HG02759 (cell line): ENCODE results near the gene DOK5.

Experiments
- ATAC-seq: cut with Tn5 transposase; IDR thresholded peaks from one replicate; pipeline ENCODE4 v1.9.1; 2021; ENCODE audit warnings: mild to moderate bottlenecking, moderate library complexity; ENCODE audit not compliant: unreplicated experiment

Gene DOK5

DNA sequence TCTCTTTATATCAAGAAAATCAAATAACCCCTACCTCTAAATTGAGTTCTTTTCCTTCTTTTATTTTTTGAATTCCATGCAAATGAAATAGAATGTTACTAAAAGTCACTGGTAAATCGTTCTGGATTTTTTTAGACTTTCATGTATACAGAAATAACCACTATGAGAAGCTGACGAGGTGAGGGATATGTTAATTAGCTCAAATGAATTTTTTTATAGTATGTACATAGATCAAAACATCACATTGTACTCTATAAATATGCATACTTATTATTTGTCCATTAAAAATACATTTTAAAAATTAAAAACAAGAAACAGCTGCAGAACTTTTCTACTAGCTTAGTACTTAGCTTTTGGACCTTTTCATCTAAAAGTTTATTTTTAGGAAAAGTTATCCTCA is 165.4 kb downstream of the DOK5 start:
- ATAC-seq = no peak

DNA sequence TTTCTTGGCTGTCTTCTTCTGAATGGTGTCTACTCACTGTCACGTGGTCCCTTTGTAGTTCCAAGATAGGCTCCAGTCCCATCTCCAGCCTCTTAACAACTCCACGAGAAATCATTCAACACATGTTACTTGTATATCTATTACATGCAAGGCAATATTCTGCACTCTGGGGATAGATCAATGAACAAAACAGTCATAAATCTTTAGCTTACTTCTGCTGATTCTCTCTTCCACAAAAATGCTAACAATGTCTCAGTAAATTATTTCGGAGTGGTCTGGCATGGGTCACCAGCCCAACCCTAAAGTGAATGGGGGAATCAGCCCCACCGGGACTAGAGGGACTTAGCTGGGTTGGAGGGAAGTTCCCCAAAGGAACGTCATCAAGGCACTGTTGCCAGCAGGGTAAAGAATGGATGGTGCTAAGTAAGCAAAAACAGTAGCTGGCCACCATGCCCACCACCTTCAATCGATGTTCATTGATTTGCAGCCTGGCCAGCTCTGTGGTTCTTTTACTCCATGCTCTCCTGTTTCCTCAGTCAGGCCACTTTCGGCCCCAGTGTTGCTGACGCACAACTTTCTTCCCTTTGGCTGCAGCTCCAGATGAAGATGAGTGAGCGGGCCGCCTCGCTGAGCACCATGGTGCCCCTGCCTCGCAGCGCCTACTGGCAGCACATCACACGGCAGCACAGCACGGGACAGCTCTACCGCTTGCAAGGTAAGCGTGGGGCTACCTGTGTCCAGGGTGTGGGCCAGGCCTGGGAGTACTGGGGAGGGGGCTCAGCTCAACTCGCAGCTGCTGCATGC is 167.7 kb downstream of the DOK5 start:
- no peak for ATAC-seq

DNA sequence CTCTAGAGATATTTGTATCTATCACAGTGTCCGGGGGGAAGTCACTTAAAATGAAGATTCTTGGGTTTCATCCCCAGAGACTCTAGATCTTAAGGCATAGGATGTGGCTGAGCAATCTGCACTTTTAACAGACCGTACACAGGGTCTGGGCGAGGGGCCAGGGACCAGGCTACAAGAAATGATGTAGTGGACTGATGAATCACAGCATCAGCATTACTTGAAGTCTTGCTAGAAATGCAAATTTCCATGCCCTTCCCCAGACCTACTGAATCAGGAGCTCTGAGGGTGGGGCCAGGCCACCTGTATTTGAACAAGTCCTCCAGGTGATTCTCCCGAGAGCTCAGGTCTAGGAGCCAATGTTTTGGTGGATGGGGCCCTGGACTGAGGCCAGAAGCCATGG is 168.4 kb downstream of the DOK5 start:
- no peak for ATAC-seq

GRCh38 chr20:54645445-54646155 is 170.2 kb downstream of the DOK5 start:
- ATAC-seq = no peak

GRCh38 chr20:54646156-54646517 is 170.7 kb downstream of the DOK5 start:
- no peak for ATAC-seq

DNA sequence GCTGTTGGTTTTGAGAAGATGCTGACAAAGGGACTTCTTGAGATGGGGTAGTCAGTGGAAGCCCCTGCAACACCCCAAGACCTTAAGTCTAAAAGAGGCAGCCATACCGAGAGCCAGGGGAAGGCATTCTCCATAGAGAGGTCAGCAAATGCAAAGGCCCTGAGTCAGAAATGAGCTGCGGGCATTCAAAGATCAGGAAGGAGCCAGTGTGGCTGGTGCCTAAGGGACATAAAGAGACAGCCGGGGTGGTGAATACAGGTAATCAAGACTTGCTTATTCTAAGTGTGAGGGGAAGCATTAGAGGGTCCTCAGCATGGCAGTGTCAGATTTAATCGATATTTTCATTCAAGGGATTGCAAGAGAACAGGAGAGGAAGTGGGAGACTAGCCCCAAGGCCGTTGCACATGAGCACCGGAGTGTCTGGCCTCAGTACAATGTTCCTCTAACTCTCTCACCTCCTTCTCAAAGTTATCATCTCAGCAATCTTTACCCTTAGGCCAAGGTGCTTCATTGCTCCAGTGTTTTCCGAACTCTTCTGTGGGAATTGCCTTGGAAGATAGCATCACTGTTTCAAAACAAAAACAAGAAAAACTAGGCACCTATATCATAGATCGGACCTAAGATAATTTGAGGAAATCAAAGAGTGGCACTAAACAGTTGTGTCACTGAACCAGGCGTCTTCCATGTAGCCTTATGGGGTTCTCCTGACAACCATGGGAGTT is 173.2 kb downstream of the DOK5 start:
- ATAC-seq = no peak

DNA sequence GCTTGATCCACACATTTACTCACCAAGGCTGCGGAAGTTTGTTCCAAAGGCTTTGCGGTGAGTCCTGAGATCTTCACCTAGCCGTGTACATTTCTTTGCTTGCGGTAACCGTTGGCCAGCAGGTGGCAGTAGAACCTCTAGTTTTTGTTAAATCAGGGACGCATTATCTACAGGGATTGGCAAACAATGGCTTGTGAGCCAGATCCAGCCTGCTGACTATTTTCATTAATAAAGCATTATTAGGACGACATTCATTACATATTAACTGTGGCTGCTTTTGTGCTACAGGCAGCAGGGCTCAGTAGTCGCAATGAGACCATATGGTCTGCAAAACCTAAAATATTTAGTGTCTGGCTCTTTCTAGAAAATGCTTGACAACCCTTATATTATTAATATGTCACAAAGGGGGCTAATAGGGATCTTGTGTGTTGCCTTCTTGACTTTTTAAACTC is 174.1 kb downstream of the DOK5 start:
- peak; percentile 74 for ATAC-seq

GRCh38 chr20:54650052-54650719 is 174.8 kb downstream of the DOK5 start:
- no peak for ATAC-seq

DNA sequence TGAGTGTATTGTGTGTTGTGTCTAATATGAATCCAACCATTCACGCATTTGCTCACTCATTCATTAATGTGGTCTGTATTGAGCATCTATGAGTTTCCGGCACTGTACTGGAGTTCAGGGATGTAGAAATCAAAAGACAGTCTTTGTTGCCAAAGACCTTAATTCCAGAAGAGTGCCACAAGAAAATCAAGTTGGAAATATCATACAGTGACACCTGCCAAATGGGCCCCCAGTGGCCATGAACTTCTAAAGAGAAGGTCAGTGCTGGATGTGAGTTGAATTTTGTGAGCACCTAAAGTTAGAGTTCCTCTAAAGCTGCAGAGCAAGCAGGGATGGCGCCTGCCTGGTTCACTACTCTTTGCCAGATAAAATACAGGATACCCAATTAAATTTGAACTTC is 175.9 kb downstream of the DOK5 start:
- no peak for ATAC-seq

DNA sequence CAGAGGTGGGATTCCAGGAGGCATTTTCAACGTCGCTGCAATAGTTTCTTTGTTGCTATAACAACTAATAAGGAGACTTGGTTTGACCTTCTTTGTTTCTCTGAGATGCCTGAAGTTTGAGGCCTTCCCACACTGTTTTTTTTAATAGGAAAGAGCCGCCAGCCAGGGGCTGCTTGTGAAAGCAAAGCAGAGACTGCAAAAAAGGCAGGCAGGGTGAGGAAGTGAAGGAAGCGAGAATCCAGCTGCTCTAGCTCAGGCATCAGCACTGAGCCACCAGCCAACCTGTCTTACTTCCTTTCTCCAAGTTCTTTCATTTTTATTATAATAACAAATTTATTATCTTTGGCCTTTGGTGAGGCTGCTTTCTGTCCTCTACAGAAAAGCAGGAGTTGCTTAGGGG is 179.1 kb downstream of the DOK5 start:
- no peak for ATAC-seq

DNA sequence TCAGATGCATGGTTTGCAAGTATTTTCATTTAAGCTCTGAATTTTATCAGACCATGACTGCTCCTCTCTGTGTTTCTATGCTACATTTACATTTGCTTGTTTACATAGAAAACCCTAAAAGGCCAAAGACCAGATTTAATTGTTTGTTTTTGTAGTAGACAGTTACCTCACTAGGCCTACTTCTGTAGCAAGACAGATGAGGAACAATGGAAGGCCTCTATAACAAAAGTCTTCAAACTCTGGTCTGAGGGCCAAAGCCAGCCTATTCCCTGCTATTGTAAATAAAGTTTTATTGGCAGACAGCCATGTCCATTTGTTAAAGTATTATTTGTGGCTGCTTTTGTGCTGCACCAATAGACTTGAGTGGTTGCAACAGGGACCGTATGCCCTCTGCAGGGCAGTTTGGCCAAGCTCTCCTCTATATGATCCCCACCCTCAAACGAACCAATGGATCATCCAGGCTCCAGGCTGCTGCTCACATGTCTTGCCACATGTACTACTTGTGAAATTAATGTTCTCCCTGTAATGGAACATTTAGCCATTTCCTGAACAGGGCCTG is 182.0 kb downstream of the DOK5 start:
- ATAC-seq = no peak

DNA sequence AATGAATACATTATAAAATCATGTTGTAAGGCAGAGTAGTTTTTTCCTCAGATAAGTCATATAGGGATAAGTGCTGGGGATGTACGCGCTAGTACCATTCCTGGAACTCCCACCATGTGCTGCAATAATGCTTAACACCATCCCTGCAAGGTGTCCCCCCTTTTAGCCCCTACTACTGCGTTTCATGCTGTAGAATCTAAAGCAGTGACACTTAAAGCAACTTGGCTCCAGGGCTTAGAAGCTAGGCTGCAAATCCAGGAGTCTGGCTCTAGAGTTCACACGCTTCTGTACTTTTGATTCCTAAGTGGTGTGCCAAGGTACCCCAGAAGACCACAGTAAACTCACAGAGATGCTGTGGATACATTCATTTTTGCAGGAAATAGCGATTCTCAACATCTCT is 183.1 kb downstream of the DOK5 start:
- no peak for ATAC-seq

- ATAC-seq = no peak
These were observed 185.9 kb downstream of the DOK5 start for GRCh38 chr20:54661265-54661664.

DNA sequence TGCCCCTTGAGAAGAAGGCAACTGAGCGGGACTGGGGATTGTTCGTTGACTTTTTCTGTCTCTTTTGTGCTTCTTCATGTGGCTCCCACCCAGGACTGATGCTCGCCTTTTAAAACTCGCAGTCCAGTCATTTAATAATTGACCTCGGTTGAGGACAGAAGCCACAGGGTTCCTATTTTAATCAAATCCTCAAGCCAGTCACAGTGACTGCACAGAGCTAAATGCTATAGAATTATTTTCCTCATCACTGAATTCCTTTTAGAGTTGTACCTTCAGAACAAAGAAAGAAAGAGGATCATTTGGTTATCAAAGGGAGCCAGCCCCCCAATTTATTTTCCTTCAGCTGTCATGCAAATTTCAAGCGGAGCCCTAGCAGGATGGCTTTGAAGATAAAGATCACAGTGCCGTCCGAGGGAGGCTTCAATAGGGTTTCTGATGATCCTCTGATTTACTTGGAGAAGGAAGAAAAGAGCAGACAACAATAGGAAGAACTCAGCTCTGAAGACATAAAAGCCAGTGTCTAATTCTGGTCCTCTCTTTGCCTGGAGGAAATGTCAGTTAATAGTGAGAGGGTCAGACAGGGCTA is 186.6 kb downstream of the DOK5 start:
- ATAC-seq = no peak

DNA sequence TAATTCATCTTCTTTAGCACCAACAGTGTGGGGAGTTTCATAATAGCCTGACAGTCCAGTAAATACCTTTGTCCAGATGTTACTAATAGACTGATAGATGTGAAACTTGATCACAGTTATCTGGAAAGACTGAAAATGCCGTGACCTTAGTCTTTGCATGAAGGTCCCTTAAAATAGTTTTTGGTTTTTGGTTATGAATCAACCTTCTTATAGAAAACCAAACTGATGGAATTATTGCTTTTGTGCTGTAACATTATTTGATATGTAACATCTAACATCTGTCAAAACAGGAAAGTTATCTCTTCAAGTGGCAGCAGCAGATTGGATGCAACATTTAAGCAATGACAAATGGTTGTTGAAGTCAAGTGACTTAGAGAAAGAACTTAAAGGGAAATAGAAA is 190.4 kb downstream of the DOK5 start:
- ATAC-seq = no peak

DNA sequence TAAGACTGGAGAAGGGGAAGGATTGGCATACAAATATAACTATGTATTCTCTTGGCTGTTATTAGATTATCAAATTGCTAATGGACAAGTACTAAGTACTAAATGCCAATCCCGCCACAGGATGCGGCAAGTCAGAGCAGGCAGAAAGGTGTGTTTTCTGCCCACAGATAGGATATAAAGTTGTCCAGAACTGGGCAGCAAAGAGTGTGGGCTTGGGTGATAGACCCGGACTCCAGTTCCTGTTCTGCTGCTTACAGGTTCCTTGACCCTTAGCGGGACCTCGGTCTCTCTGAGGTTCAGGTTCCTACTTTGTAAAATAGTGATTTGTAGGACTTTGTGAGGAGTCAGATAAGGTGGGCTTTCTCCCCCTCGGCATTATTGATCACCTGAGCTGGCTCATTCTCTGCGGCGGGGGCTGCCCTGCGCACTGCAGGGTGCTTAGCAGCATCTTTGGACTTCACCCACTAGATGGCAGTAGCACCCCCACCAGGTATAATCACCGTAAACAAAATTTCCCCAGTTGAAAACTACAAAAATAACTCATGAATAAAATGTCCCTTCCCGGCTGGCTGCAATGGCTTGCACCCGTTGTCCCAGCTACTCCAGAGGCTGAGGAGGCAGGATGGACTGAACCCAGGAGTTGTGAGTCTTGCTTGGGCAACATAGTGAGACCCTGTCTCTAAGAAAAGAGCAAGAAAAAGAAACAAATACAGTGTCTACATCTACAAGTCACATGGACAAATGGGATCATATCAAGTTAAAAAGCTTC is 193.1 kb downstream of the DOK5 start:
- peak; percentile 90 for ATAC-seq

DNA sequence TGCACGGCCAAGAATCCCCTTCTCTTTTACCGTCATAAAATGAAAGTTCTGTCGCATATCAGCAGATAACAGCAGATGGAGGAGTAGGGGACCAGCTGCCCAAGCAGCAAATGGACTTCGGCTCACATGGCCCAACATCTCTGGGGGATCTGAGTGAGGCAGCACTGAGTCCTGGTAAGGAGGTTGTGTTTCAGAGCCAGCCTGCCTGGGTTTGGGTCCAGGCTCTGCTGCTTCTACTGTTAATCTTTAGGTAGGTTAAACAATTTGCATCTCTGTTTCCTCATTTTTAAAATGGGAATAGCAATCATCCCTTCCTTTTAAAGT is 193.6 kb downstream of the DOK5 start:
- ATAC-seq = no peak

DNA sequence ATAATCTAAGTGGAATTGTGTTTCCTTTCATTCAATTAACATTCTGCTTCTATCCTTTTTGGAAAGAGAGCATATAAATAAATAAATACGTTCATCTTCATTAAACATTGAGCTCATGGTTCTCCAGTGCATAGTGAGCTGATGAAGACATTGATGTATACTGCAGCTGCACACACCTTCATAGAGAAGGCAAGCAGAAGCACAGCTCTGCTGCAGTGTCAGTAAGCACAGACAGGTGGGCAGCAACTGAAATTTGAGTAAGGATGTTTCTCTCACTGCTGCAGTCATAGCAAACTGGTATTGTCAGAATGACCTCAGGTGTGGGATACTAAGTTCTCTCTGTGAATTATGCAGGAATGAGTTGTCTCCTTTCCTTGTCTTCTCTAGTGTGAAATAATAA is 202.9 kb downstream of the DOK5 start:
- no peak for ATAC-seq

GRCh38 chr20:54680439-54680838 is 205.0 kb downstream of the DOK5 start:
- ATAC-seq = no peak
